Adipocyte (in vitro differentiated cells): ENCODE measurements around the gene BCAS3.
"Not testable (repeated sequence)": the region's sequence is repeated elsewhere in the genome, so short reads cannot be mapped to it uniquely, and the experiment has no call there.

Experiments used
- DNase-seq: peaks from one replicate; pipeline ENCODE4 v3.0.0-alpha.2; 2015; ENCODE audit warnings: low read depth
- H3K27me3 ChIP-seq: replicated peaks from 2 replicates; pipeline ENCODE4 v1.7.0; 2013; ENCODE audit warnings: mild to moderate bottlenecking, low read length, moderate library complexity; ENCODE audit not compliant: control insufficient read depth, insufficient read depth
- H3K36me3 ChIP-seq: 2 replicates; pipeline ENCODE4 v1.7.0; 2013; ENCODE audit warnings: low read length, mild to moderate bottlenecking, moderate library complexity; ENCODE audit not compliant: control insufficient read depth, insufficient read depth, severe bottlenecking
- H3K4me1 ChIP-seq: 2 replicates; pipeline ENCODE4 v1.7.0; 2013; ENCODE audit warnings: mild to moderate bottlenecking, low read length, moderate library complexity; ENCODE audit not compliant: control insufficient read depth, insufficient read depth
- H3K4me3 ChIP-seq: 2 replicates; pipeline ENCODE4 v1.7.0; 2013; ENCODE audit warnings: mild to moderate bottlenecking, low read length, moderate library complexity
- H3K9ac ChIP-seq: 2 replicates; pipeline ENCODE4 v1.7.0; 2013; ENCODE audit warnings: mild to moderate bottlenecking, low read length, moderate library complexity
- H3K9me3 ChIP-seq: 2 replicates; pipeline ENCODE4 v1.7.0; 2013; ENCODE audit warnings: mild to moderate bottlenecking, low read length, moderate library complexity; ENCODE audit not compliant: control insufficient read depth

BCAS3 gene

GRCh38 chr17:61144617-61145564 lies 467.2 kb downstream of the BCAS3 start:
- peak; percentile 89 for DNase-seq
- H3K4me1 ChIP-seq = no peaks in the 10 kb centered on the region
- no peaks in the 10 kb centered on the region for H3K27me3 ChIP-seq
- no peaks in the 10 kb centered on the region for H3K9me3 ChIP-seq
- H3K36me3 ChIP-seq = no peaks in the 10 kb centered on the region
- H3K4me3 ChIP-seq = no peak overlapping the region
- no peak overlapping the region for H3K9ac ChIP-seq

- H3K36me3 ChIP-seq, DNase-seq, H3K9me3 ChIP-seq, H3K4me1 ChIP-seq, H3K4me3 ChIP-seq, H3K27me3 ChIP-seq, H3K9ac ChIP-seq: not testable (repeated sequence)
Measured at GRCh38 chr17:61146833-61147232, 469.2 kb downstream of the BCAS3 start.

- Histone ChIP-seq H3K36me3 (no peaks in the 10 kb centered on the region), H3K4me3 (no peak overlapping the region), H3K4me1 (peaks cover 3% of the 10 kb centered on the region), H3K27me3 (no peaks in the 10 kb centered on the region), H3K9ac (no peak overlapping the region), H3K9me3 (no peaks in the 10 kb centered on the region)
- no peak for DNase-seq
Measured at GRCh38 chr17:61149106-61149825, 471.6 kb downstream of the BCAS3 start.

- no peak for DNase-seq
- H3K9me3 ChIP-seq = no peaks in the 10 kb centered on the region
Measured at GRCh38 chr17:61149862-61150362, 472.3 kb downstream of the BCAS3 start.

GRCh38 chr17:61150686-61151299 lies 473.1 kb downstream of the BCAS3 start:
- Histone ChIP-seq H3K27me3 (no peaks in the 10 kb centered on the region), H3K9ac (no peak overlapping the region), H3K4me1 (peaks cover 6% of the 10 kb centered on the region), H3K36me3 (no peaks in the 10 kb centered on the region), H3K9me3 (no peaks in the 10 kb centered on the region), H3K4me3 (no peak overlapping the region)
- DNase-seq = no peak

More at GRCh38 chr17:61149862-61150362, 472.3 kb downstream of the BCAS3 start:
- Histone ChIP-seq H3K27me3 (no peaks in the 10 kb centered on the region), H3K9ac (no peak overlapping the region), H3K4me3 (no peak overlapping the region), H3K4me1 (peaks cover 6% of the 10 kb centered on the region), H3K36me3 (no peaks in the 10 kb centered on the region)

GRCh38 chr17:61152898-61153297 lies 475.2 kb downstream of the BCAS3 start:
- no peaks in the 10 kb centered on the region for H3K9me3 ChIP-seq
- peaks cover 16% of the 10 kb centered on the region for H3K4me1 ChIP-seq
- H3K4me3 ChIP-seq = no peak overlapping the region
- no peaks in the 10 kb centered on the region for H3K36me3 ChIP-seq
- no peaks in the 10 kb centered on the region for H3K27me3 ChIP-seq
- no peak for DNase-seq
- no peak overlapping the region for H3K9ac ChIP-seq

GRCh38 chr17:61155590-61156237 lies 478.1 kb downstream of the BCAS3 start:
- H3K4me1 ChIP-seq = peaks cover 29% of the 10 kb centered on the region
- H3K4me3 ChIP-seq = no peak overlapping the region
- H3K9me3 ChIP-seq = no peaks in the 10 kb centered on the region
- DNase-seq = no peak
- H3K36me3 ChIP-seq = no peaks in the 10 kb centered on the region
- no peak overlapping the region for H3K9ac ChIP-seq
- H3K27me3 ChIP-seq = no peaks in the 10 kb centered on the region

- H3K27me3 ChIP-seq = no peaks in the 10 kb centered on the region
- H3K4me1 ChIP-seq = peaks cover 29% of the 10 kb centered on the region
- H3K36me3 ChIP-seq = no peaks in the 10 kb centered on the region
- peak overlapping the region; percentile 68 for H3K4me3 ChIP-seq
- peak; percentile 81 for DNase-seq
- H3K9ac ChIP-seq = peak overlapping the region; percentile 63
- no peaks in the 10 kb centered on the region for H3K9me3 ChIP-seq
Measured at GRCh38 chr17:61157246-61157886, 479.7 kb downstream of the BCAS3 start.

- DNase-seq = peak; percentile 20
- H3K4me1 ChIP-seq = peaks cover 29% of the 10 kb centered on the region
- H3K27me3 ChIP-seq = no peaks in the 10 kb centered on the region
Measured at GRCh38 chr17:61158376-61158775, 480.7 kb downstream of the BCAS3 start.

GRCh38 chr17:61159221-61159814 lies 481.7 kb downstream of the BCAS3 start:
- Histone ChIP-seq H3K4me1 (peaks cover 25% of the 10 kb centered on the region), H3K9ac (no peak overlapping the region), H3K27me3 (no peaks in the 10 kb centered on the region), H3K4me3 (no peak overlapping the region), H3K36me3 (no peaks in the 10 kb centered on the region), H3K9me3 (no peaks in the 10 kb centered on the region)
- DNase-seq = peak; percentile 43

More at GRCh38 chr17:61158376-61158775, 480.7 kb downstream of the BCAS3 start:
- Histone ChIP-seq H3K9ac (peak overlapping the region; percentile 31), H3K36me3 (no peaks in the 10 kb centered on the region), H3K9me3 (no peaks in the 10 kb centered on the region), H3K4me3 (no peak overlapping the region)
